Stimulated activated CD8-positive, alpha-beta memory T cell treated with anti-CD3 and anti-CD28 coated beads, Interleukin-15, amount 100 ng/mL, for 24 hours (primary cell): Measurements from ENCODE around the gene PAQR8.
"Not testable (repeated sequence)": the region's sequence is repeated elsewhere in the genome, so short reads cannot be mapped to it uniquely, and the experiment has no call there.

ENCODE experiments used
- DNase-seq: peaks from one replicate; pipeline ENCODE4 v3.0.0-alpha.2; 2020; ENCODE audit warnings: low read depth

Gene PAQR8

GRCh38 chr6:52377538-52378221 is 15.7 kb downstream of the PAQR8 start:
- no peak for DNase-seq

GRCh38 chr6:52381249-52381648 is 19.3 kb downstream of the PAQR8 start:
- no peak for DNase-seq

GRCh38 chr6:52384145-52384766 is 22.3 kb downstream of the PAQR8 start:
- no peak for DNase-seq

- no peak for DNase-seq
These were observed 23.1 kb downstream of the PAQR8 start for GRCh38 chr6:52385074-52385473.

GRCh38 chr6:52388119-52388518 is 26.2 kb downstream of the PAQR8 start:
- not testable (repeated sequence) for DNase-seq

GRCh38 chr6:52388790-52389189 is 26.8 kb downstream of the PAQR8 start:
- DNase-seq, result no peak

- DNase-seq, result no peak
These were observed 27.3 kb downstream of the PAQR8 start for GRCh38 chr6:52389264-52389625.

- no peak for DNase-seq
These were observed 27.8 kb downstream of the PAQR8 start for GRCh38 chr6:52389626-52390360.

- no peak for DNase-seq
These were observed 28.4 kb downstream of the PAQR8 start for GRCh38 chr6:52390361-52390727.

- no peak for DNase-seq
These were observed 29.6 kb downstream of the PAQR8 start for GRCh38 chr6:52391599-52391998.

- no peak for DNase-seq
These were observed 31.0 kb downstream of the PAQR8 start for GRCh38 chr6:52392944-52393343.

- DNase-seq, result no peak
These were observed 31.8 kb downstream of the PAQR8 start for GRCh38 chr6:52393780-52394179.

- DNase-seq, result no peak
These were observed 32.3 kb downstream of the PAQR8 start for GRCh38 chr6:52394251-52394666.

GRCh38 chr6:52395969-52396368 is 34.0 kb downstream of the PAQR8 start:
- no peak for DNase-seq

- no peak for DNase-seq
These were observed 37.8 kb downstream of the PAQR8 start for GRCh38 chr6:52399511-52400312.

GRCh38 chr6:52400313-52401041 is 38.5 kb downstream of the PAQR8 start:
- no peak for DNase-seq

- no peak for DNase-seq
These were observed 41.1 kb downstream of the PAQR8 start for GRCh38 chr6:52403086-52403485.

- DNase-seq, result no peak
These were observed 41.7 kb downstream of the PAQR8 start for GRCh38 chr6:52403627-52404026.

- no peak for DNase-seq
These were observed 43.3 kb downstream of the PAQR8 start for GRCh38 chr6:52405243-52405642.

GRCh38 chr6:52407467-52407866 is 45.5 kb downstream of the PAQR8 start:
- no peak for DNase-seq

GRCh38 chr6:52409499-52409898 is 47.5 kb downstream of the PAQR8 start:
- DNase-seq, result no peak

- DNase-seq, result no peak
These were observed 49.0 kb downstream of the PAQR8 start for GRCh38 chr6:52410979-52411378.
